ENCODE data around the gene STMN3.

- TF ChIP-seq, protein P1, sequence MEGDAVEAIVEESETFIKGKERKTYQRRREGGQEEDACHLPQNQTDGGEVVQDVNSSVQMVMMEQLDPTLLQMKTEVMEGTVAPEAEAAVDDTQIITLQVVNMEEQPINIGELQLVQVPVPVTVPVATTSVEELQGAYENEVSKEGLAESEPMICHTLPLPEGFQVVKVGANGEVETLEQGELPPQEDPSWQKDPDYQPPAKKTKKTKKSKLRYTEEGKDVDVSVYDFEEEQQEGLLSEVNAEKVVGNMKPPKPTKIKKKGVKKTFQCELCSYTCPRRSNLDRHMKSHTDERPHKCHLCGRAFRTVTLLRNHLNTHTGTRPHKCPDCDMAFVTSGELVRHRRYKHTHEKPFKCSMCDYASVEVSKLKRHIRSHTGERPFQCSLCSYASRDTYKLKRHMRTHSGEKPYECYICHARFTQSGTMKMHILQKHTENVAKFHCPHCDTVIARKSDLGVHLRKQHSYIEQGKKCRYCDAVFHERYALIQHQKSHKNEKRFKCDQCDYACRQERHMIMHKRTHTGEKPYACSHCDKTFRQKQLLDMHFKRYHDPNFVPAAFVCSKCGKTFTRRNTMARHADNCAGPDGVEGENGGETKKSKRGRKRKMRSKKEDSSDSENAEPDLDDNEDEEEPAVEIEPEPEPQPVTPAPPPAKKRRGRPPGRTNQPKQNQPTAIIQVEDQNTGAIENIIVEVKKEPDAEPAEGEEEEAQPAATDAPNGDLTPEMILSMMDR (IDR thresholded peaks at IDR 0.05), result no peak
- TF ChIP-seq USF2 (CRISPR knock-in tag; IDR thresholded peaks at IDR 0.05) (no peak), KAT7 (CRISPR knock-in tag; IDR thresholded peaks at IDR 0.05; ENCODE audit: borderline replicate concordance) (no peak), NFE2L1 (CRISPR knock-in tag; IDR thresholded peaks at IDR 0.05) (no peak), TEAD4 (CRISPR knock-in tag; IDR thresholded peaks at IDR 0.05) (no peak), ZNF317 (CRISPR knock-in tag; IDR thresholded peaks at IDR 0.05; ENCODE audit: borderline replicate concordance, low read depth) (no peak), ZNF138 (CRISPR knock-in tag; conservative IDR thresholded peaks at IDR 0.05) (no peak), ESRRA (CRISPR knock-in tag; IDR thresholded peaks at IDR 0.05; ENCODE audit: borderline replicate concordance) (no peak), SMAD4 (CRISPR knock-in tag; IDR thresholded peaks at IDR 0.05) (no peak), NFYB (CRISPR knock-in tag; conservative IDR thresholded peaks at IDR 0.05; ENCODE audit: low read depth) (no peak)
- TF ChIP-seq, protein P2, sequence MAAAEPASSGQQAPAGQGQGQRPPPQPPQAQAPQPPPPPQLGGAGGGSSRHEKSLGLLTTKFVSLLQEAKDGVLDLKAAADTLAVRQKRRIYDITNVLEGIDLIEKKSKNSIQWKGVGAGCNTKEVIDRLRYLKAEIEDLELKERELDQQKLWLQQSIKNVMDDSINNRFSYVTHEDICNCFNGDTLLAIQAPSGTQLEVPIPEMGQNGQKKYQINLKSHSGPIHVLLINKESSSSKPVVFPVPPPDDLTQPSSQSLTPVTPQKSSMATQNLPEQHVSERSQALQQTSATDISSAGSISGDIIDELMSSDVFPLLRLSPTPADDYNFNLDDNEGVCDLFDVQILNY (CRISPR knock-in tag; IDR thresholded peaks at IDR 0.05), result no peak
These were observed 19.4 kb upstream of the STMN3 start for GRCh38 chr20:63672666-63673065.

All from WTC11 (cell line).